Memory B cell (primary cell): ENCODE results near the gene CNIH2.
"Not testable (repeated sequence)": the region's sequence is repeated elsewhere in the genome, so short reads cannot be mapped to it uniquely, and the experiment has no call there.

Experiments
- ATAC-seq: fragments of 150-1000 bp; cut with Tn5 transposase; 2 replicates; pipeline ENCODE4 v1.10.0; 2021; ENCODE audit warnings: low read depth, mild to moderate bottlenecking, moderate library complexity
- DNase-seq, 2 donors: peaks; one replicate each; pipeline ENCODE4 v3.0.0; 2022; ENCODE audit warnings: low spot score in 2 of 2
- H3K27ac Mint-ChIP-seq: one replicate; pipeline ENCODE4 v1.8.0; 2022; ENCODE audit warnings: mild to moderate bottlenecking, moderate library complexity, mixed read lengths
- H3K27me3 Mint-ChIP-seq: one replicate; pipeline ENCODE4 v1.8.0; 2022; ENCODE audit warnings: mixed read lengths
- H3K36me3 Mint-ChIP-seq: one replicate; pipeline ENCODE4 v1.8.0; 2022; ENCODE audit warnings: mild to moderate bottlenecking, mixed read lengths
- H3K4me1 Mint-ChIP-seq: one replicate; pipeline ENCODE4 v1.8.0; 2022; ENCODE audit warnings: mixed read lengths
- H3K4me3 Mint-ChIP-seq: one replicate; pipeline ENCODE4 v1.8.0; 2022; ENCODE audit warnings: mild to moderate bottlenecking, moderate library complexity, mixed read lengths
- H3K9me3 Mint-ChIP-seq: one replicate; pipeline ENCODE4 v1.8.0; 2022; ENCODE audit warnings: mixed read lengths

Gene CNIH2

GRCh38 chr11:66314561-66315497 is 36.9 kb downstream of the CNIH2 start:
- Mint-ChIP-seq H3K4me1 (peaks cover 24% of the 10 kb centered on the region), H3K27ac (peak overlapping the region; percentile 39), H3K4me3 (peak overlapping the region; percentile 8), H3K9me3 (no peaks in the 10 kb centered on the region), H3K36me3 (no peaks in the 10 kb centered on the region), H3K27me3 (no peaks in the 10 kb centered on the region)
- ATAC-seq, result no peak
- no peak for DNase-seq

DNA sequence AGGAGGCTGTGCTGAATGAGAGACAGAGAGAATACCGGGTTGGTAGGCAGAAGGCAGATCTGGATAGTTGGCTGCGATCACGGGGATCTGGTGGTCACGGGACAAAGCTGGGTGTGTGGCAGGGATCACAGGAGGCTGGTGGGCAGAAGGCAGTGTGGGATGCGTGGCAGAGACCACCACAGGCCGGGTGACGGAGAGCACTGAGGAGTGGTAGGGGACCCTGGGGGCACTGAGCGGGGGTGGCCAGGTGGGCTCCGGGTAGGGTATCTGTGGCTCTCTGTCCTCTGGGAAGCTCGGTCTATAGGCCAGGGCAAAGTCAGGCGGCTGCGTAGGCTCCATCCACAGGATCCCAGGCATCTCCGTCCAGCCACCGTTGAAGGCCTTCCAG is 37.5 kb downstream of the CNIH2 start:
- no peaks in the 10 kb centered on the region for H3K36me3 Mint-ChIP-seq
- peaks cover 24% of the 10 kb centered on the region for H3K4me1 Mint-ChIP-seq
- H3K27ac Mint-ChIP-seq, result peak overlapping the region; percentile 39
- no peaks in the 10 kb centered on the region for H3K27me3 Mint-ChIP-seq
- ATAC-seq, result no peak
- H3K9me3 Mint-ChIP-seq, result no peaks in the 10 kb centered on the region
- no peak overlapping the region for H3K4me3 Mint-ChIP-seq
- no peak for DNase-seq

- H3K4me3 Mint-ChIP-seq, result no peak overlapping the region
- ATAC-seq (no peak), DNase-seq (no peak)
- H3K9me3 Mint-ChIP-seq, result no peaks in the 10 kb centered on the region
- H3K4me1 Mint-ChIP-seq, result peaks cover 24% of the 10 kb centered on the region
- peak overlapping the region; percentile 39 for H3K27ac Mint-ChIP-seq
- H3K36me3 Mint-ChIP-seq, result no peaks in the 10 kb centered on the region
- no peaks in the 10 kb centered on the region for H3K27me3 Mint-ChIP-seq
Measured at GRCh38 chr11:66315921-66316811, 38.2 kb downstream of the CNIH2 start.

DNA sequence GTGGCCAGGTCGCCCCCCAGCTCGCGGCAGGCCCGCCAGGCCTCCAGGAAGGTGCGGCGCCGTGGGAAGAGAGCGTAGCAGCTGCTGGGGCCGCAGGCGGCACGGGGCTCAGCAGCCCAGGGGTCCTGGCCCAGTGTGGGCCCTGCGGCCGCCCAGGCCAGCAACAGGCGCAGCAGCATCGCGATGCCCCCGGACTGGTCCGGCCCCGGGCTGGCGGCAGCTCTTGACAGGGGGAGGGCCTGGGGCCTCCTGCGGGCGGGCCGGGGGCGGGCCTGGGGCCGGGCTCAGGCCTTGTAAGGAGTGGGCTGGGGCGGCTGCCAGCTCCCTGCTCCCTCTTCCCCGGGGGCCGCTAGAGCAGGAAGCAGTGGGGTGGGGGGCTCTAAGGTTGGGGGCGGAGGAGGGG is 38.9 kb downstream of the CNIH2 start, which contains the start of gene CD248:
Gene CD248, minus strand, starts transcription at position 196 of the 403 bp plus-strand sequence. Its CDS starts 17 bp downstream, at position 179.
- Mint-ChIP-seq H3K27me3 (no peaks in the 10 kb centered on the region), H3K36me3 (no peaks in the 10 kb centered on the region), H3K4me3 (peak within 1 kb of the TSS; percentile 72), H3K9me3 (no peaks in the 10 kb centered on the region), H3K4me1 (peaks cover 24% of the 10 kb centered on the region), H3K27ac (peak within 1 kb of the TSS; percentile 92)
- DNase-seq (no peak), ATAC-seq (no peak)

DNA sequence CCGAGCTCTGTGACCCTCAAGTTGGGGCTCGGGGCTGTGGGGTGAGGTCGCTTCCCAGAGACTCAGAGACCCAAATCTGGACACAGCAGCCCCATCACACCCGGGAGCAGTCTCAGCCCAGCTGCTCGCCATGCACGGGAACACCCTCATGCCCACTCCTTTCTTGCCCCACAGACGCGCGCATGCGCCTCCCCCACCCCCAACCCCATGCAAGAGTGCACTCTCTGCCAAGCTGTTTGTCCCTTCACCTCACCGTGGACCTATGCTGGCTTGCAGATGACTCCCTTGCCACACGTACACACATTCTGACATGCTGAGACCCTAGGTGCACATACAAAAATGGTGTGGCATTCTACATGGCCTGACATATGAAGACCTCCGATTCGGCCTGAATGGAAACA is 39.3 kb downstream of the CNIH2 start:
- Mint-ChIP-seq H3K36me3 (no peaks in the 10 kb centered on the region), H3K27ac (peak overlapping the region; percentile 92), H3K27me3 (no peaks in the 10 kb centered on the region), H3K4me1 (peaks cover 24% of the 10 kb centered on the region), H3K9me3 (no peaks in the 10 kb centered on the region), H3K4me3 (peak overlapping the region; percentile 72)
- ATAC-seq (peak; percentile 6), DNase-seq (peak; percentile 31 to 44)

DNA sequence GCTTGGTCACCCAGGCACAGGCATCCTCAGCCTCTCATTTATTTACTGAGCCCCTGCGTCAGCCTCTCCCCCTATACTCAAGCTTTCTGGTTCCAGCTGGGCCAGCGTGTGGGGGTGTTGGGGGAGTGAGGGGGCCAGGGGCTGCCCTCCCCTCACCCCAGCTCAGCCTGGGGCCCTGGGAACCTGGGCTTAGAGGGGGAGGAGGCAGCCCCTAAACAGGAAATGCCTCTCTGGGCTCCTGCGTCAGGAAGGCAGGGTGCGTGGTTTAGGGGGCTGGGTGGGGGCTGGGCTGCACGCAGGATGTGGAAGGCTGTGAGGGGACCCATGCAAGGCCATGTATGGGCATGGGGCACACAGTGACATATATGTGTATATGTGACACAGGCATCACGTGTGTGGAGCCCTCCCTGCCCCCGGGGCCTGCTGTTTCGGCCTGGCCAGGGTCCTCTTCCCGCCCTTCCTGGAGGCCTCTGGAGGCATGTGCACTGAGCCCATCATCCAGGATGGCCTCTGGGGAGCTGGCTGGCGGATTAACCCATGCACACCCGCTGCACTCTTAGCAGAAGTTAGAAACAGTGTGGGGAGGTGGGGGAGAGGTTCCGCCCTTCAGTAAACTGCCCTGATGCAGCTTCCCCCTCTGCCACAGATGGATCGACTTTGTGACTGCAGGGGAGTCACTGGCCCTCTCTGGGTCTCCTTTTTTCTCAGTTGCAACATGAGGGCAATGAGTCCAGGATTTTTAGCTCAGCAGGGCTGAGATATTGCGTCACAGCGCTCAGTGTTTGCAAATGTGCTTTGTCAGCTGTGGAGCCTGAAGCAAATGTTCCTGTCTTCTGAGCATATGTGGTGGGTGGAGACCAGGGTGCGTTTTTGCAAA is 40.0 kb downstream of the CNIH2 start:
- H3K27me3 Mint-ChIP-seq, result no peaks in the 10 kb centered on the region
- peak overlapping the region; percentile 92 for H3K27ac Mint-ChIP-seq
- peak overlapping the region; percentile 72 for H3K4me3 Mint-ChIP-seq
- no peaks in the 10 kb centered on the region for H3K36me3 Mint-ChIP-seq
- H3K9me3 Mint-ChIP-seq, result no peaks in the 10 kb centered on the region
- H3K4me1 Mint-ChIP-seq, result peaks cover 24% of the 10 kb centered on the region
- ATAC-seq (peak; percentile 78), DNase-seq (no peak)

DNA sequence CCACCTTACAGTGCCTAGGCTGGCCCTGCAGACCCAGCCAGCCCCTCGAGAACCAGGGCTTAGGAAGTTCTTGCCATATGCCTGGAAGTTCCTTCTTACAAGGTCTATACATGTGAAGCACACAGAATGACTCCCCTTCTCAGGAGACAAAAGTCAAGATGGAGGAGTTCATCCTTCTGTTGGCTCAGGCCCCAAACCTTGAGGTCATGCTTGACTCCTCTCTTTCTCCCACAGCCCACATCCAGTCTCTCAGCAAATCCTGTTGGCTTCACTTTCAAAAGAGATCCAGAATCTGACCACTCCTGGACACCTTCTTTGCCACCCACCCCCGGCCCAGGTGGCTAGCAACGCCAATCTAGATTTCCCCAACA is 40.6 kb downstream of the CNIH2 start:
- no peak for ATAC-seq
- Mint-ChIP-seq H3K9me3 (no peaks in the 10 kb centered on the region), H3K4me3 (peak overlapping the region; percentile 37), H3K27ac (peak overlapping the region; percentile 92), H3K36me3 (no peaks in the 10 kb centered on the region), H3K4me1 (peaks cover 27% of the 10 kb centered on the region), H3K27me3 (no peaks in the 10 kb centered on the region)
- DNase-seq, result no peak

DNA sequence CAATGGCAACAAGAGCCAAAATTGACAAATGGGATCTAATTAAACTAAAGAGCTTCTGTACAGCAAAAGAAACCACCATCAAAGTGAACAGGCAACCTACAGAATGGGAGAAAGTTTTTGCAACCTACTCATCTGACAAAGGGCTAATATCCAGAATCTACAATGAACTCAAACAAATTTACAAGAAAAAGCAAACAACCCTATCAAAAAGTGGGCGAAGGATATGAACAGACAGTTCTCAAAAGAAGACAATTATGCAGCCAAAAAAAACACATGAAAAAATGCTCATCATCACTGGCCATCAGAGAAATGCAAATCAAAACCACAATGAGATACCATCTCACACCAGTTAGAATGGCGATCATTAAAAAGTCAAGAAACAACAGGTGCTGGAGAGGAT is 42.3 kb downstream of the CNIH2 start:
- not testable (repeated sequence) for H3K27ac Mint-ChIP-seq, H3K36me3 Mint-ChIP-seq, DNase-seq, H3K4me3 Mint-ChIP-seq, H3K27me3 Mint-ChIP-seq, ATAC-seq, H3K9me3 Mint-ChIP-seq
- peaks cover 24% of the 10 kb centered on the region for H3K4me1 Mint-ChIP-seq

DNA sequence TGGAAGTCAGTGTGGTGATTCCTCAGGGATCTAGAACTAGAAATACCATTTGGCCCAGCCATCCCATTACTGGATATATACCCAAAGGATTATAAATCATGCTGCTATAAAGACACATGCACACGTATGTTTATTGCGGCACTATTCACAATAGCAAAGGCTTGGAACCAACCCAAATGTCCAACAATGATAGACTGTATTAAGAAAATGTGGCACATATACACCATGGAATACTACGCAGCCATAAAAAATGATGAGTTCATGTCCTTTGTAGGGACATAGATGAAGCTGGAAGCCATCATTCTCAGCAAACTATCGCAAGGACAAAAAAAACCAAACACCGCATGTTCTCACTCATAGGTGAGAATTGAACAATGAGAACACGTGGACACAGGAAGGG is 42.8 kb downstream of the CNIH2 start:
- not testable (repeated sequence) for ATAC-seq, DNase-seq, H3K4me3 Mint-ChIP-seq, H3K36me3 Mint-ChIP-seq, H3K27ac Mint-ChIP-seq, H3K9me3 Mint-ChIP-seq, H3K27me3 Mint-ChIP-seq
- peaks cover 24% of the 10 kb centered on the region for H3K4me1 Mint-ChIP-seq

DNA sequence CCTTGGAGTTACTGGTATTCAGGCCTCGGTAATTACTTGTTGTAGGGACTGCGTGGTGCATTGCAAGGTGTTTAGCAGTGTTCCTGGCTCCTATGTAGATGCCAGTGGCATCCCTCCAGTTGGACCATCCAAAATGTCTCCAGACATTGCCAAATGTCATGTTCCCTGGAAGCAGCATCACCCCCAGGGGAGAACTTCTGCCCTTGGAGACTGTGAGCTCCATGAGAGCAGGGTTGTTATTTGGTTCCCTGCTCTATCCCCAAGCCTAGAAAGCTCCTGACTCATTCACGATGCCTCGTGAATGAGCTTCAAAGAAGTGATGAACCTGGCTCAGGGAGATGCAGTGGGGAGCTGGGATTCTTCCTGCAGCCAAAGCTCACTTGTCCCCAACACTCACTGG is 43.6 kb downstream of the CNIH2 start:
- Mint-ChIP-seq H3K27me3 (no peaks in the 10 kb centered on the region), H3K27ac (no peak overlapping the region), H3K36me3 (no peaks in the 10 kb centered on the region), H3K4me3 (no peak overlapping the region), H3K9me3 (no peaks in the 10 kb centered on the region), H3K4me1 (peaks cover 28% of the 10 kb centered on the region)
- DNase-seq (no peak), ATAC-seq (no peak)

GRCh38 chr11:66322732-66323427 is 44.9 kb downstream of the CNIH2 start:
- peaks cover 28% of the 10 kb centered on the region for H3K4me1 Mint-ChIP-seq
- no peak overlapping the region for H3K27ac Mint-ChIP-seq
- no peaks in the 10 kb centered on the region for H3K9me3 Mint-ChIP-seq
- no peak for ATAC-seq
- DNase-seq, result no peak
- H3K4me3 Mint-ChIP-seq, result no peak overlapping the region
- H3K27me3 Mint-ChIP-seq, result peaks cover 2% of the 10 kb centered on the region
- H3K36me3 Mint-ChIP-seq, result no peaks in the 10 kb centered on the region

DNA sequence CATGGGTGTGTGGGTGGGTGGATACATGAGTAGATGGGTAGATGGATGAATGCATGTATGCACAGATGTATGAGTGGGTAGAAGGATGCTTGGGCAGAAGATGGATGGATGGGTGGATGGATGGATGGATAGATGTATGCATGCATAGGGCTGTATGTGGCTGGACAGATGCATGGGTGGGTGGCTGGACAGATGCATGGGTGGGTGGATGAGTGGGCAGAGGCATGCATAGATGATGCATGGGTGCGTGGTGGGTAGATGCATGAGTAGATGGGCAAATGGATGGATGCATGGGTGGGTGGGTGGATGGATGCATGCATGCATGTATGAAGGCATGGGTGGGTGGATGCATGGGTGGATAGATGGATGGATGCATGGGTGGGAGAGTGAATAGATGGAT is 45.7 kb downstream of the CNIH2 start:
- H3K4me3 Mint-ChIP-seq, result no peak overlapping the region
- ATAC-seq (no peak), DNase-seq (no peak)
- no peaks in the 10 kb centered on the region for H3K36me3 Mint-ChIP-seq
- peaks cover 2% of the 10 kb centered on the region for H3K27me3 Mint-ChIP-seq
- H3K4me1 Mint-ChIP-seq, result peaks cover 26% of the 10 kb centered on the region
- H3K9me3 Mint-ChIP-seq, result no peaks in the 10 kb centered on the region
- H3K27ac Mint-ChIP-seq, result no peak overlapping the region

GRCh38 chr11:66324664-66325063 is 46.7 kb downstream of the CNIH2 start:
- H3K27ac Mint-ChIP-seq, result no peak overlapping the region
- H3K36me3 Mint-ChIP-seq, result no peaks in the 10 kb centered on the region
- DNase-seq (no peak), ATAC-seq (no peak)
- no peaks in the 10 kb centered on the region for H3K9me3 Mint-ChIP-seq
- H3K4me3 Mint-ChIP-seq, result no peak overlapping the region
- H3K27me3 Mint-ChIP-seq, result peaks cover 2% of the 10 kb centered on the region
- peaks cover 20% of the 10 kb centered on the region for H3K4me1 Mint-ChIP-seq
